Measurements from ENCODE around the gene TOLLIP. TPM values are rescaled to one million over a fixed set of nuclear protein-coding genes. Genes with fewer than 3 reads are reported as not detected.

Gene TOLLIP
- total and polyA plus RNA-seq, 2 of the 8 experiments (the other 6 are each of a cell fraction or from before 2014, with no cell fraction given) = 23.7 to 34.7 TPM

- peak in 2 of 3 experiments; percentile 1 to 8; a peak in 1 of 4 replicates for TF ChIP-seq CTCF (IDR thresholded peaks at IDR 0.05; ENCODE audit: control extremely low read depth in 1 of 3, insufficient read depth in 1 of 3, low read depth in 1 of 3, low read length in 3 of 3)
- TF ChIP-seq FOSL1 (IDR thresholded peaks at IDR 0.05; ENCODE audit: insufficient read depth, low read depth, low read length) = no peak
These were observed 78.7 kb downstream of the TOLLIP start (continued) for GRCh38 chr11:1230456-1231395.
